Nephron (organoid): Measurements from ENCODE around the gene KNSTRN.

ENCODE experiments used
- H3K27ac Mint-ChIP-seq, 3 experiments: 2 replicates each; pipeline ENCODE4 v1.8.0; 2020; ENCODE audit warnings: mixed read lengths in 3 of 3, mild to moderate bottlenecking in 2 of 3, moderate library complexity in 1 of 3
- H3K27me3 Mint-ChIP-seq: 2 replicates; pipeline ENCODE4 v1.8.0; 2021; ENCODE audit warnings: low read depth, mild to moderate bottlenecking, moderate library complexity, mixed read lengths
- H3K36me3 Mint-ChIP-seq: 2 replicates; pipeline ENCODE4 v1.8.0; 2020; ENCODE audit warnings: low read depth, mixed read lengths
- H3K4me1 Mint-ChIP-seq: 2 replicates; pipeline ENCODE4 v1.8.0; 2020; ENCODE audit warnings: mixed read lengths
- H3K4me3 Mint-ChIP-seq, 3 experiments: 2 replicates each; pipeline ENCODE4 v1.8.0; 2020; ENCODE audit warnings: mild to moderate bottlenecking in 3 of 3, mixed read lengths in 3 of 3, moderate library complexity in 2 of 3
- H3K9me3 Mint-ChIP-seq: 2 replicates; pipeline ENCODE4 v1.8.0; 2020; ENCODE audit warnings: mixed read lengths
- CTCF ChIP-seq, 3 experiments: fragments of 200-600 bp; sonication (generic); IDR thresholded peaks; one replicate each; pipeline ENCODE4 v1.5.0; 2021; ENCODE audit warnings: antibody characterized with exemption in 3 of 3; ENCODE audit not compliant: unreplicated experiment in 3 of 3

KNSTRN gene

GRCh38 chr15:40355976-40356585 is 26.4 kb upstream of the KNSTRN start:
- H3K27me3 Mint-ChIP-seq: peaks cover 42% of the 10 kb centered on the region
- no peak for TF ChIP-seq CTCF (IDR thresholded peaks at IDR 0.05; ENCODE audit: unreplicated experiment in 3 of 3)
- H3K4me3 Mint-ChIP-seq: peak overlapping the region; percentile 26 to 84 (median 33)
- no peaks in the 10 kb centered on the region for H3K36me3 Mint-ChIP-seq
- peaks cover 25% of the 10 kb centered on the region for H3K4me1 Mint-ChIP-seq
- no peaks in the 10 kb centered on the region for H3K9me3 Mint-ChIP-seq
- no peak overlapping the region for H3K27ac Mint-ChIP-seq

DNA sequence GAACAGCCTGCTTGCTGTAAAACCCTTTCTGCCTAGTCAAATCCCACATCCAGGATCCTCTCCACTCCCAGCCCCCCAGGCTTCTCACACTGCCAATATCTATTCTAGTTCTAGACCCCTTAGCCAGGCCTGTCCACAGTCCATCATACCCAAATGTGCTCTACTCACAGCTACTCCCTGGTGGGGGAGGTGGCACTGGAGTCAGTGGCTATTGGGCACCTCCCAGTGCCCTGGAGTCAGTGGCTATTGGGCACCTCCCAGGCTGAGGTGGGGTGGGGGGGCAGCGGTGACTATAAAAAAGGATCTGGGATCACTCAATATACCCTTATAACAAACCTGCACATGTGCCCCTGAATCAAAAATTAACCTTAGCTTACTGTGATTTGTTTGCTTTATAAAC is 25.3 kb upstream of the KNSTRN start:
- Mint-ChIP-seq H3K36me3 (no peaks in the 10 kb centered on the region), H3K4me3 (peak overlapping the region; percentile 52 to 84 (median 82)), H3K9me3 (no peaks in the 10 kb centered on the region), H3K27me3 (peaks cover 49% of the 10 kb centered on the region), H3K27ac (no peak overlapping the region), H3K4me1 (peaks cover 25% of the 10 kb centered on the region)
- TF ChIP-seq CTCF (IDR thresholded peaks at IDR 0.05; ENCODE audit: unreplicated experiment in 3 of 3): no peak

DNA sequence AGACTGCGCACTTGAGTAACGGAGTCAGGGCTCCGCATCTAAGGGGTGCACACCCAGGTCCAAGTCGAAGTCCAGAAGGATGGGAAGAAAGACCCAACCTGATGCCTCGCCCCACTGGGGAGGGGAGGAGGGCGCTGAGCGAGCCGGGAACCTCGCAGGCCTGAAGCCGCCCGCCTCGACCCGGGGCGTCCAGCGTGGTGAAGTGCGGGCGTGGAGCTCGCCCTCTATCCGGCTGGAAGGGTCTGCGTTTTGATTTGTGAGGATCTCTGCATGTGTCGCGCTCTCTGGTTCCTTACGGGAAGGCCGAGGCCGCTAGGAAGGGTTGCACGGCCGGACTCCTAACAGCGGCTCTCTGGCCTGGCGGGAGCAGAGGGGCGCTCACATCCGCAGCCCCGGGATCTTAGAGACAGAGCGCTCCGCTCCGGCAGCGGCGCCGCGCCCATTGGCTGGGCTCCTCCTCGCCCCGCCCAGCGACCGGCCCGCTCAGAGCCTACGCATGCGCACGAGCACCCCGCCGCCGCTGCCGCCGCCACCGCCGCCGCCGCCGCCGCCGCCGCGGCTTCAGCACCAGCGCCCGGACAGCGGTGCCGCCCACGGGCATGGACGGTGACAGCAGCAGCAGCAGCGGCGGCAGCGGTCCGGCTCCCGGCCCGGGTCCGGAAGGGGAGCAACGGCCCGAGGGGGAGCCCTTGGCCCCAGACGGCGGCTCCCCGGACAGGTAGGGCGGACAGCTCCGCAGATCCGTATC is 24.6 kb upstream of the KNSTRN start, which contains the start of gene DISP2:
TSS of gene DISP2 (plus strand) at position 497 of the 748 bp plus-strand sequence. CDS start at position 600, 103 bp downstream.
- Mint-ChIP-seq H3K4me3 (peak within 1 kb of the TSS; percentile 82 to 85 (median 84)), H3K36me3 (no peaks in the 10 kb centered on the region), H3K9me3 (no peaks in the 10 kb centered on the region), H3K4me1 (peaks cover 25% of the 10 kb centered on the region), H3K27ac (no peak within 1 kb of the TSS), H3K27me3 (peaks cover 53% of the 10 kb centered on the region)
- TF ChIP-seq CTCF (IDR thresholded peaks at IDR 0.05; ENCODE audit: unreplicated experiment in 3 of 3): no peak

DNA sequence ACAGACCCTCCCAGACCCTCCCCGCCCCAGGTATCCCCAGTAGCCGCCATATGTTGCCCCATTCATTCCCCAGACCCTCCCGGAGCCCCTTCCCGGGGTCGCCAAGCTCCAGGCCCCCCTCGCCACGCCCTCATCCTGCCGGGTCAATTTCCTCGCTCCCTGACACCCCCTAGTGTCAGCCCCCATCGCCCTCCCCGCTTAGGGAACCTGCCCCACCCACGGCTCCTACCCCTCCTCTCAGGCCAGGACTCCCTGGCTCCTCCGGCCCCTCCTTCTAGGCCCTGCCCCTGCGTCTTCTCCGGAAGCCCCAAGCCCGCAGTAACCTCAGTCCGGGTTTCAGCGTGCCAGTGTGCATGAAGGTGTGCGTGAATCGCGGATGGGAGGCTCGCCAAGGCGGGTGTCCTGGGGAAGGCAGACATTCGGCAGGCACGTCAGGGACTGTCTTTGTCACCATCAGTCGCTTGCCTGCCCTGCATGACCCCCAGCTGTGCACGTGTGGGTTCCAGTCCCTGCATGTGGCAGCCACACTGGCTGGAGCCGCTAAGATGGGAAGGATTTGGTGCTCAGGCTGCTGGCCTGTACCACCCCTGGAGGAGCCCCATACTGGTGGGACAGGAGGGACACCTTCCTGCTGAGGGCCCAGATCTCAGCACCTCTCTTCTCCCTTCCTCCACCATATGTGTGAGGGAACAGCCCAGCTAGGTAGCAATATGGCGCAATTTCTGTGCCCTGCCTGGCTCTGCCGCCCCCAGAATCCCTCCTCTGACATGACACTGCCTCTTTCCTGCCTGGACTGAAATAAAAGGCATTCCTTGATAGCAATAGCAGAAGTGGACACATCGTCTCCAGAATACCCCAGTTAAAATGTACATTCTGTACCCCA is 23.8 kb upstream of the KNSTRN start:
- no peak overlapping the region for H3K27ac Mint-ChIP-seq
- H3K27me3 Mint-ChIP-seq: peaks cover 51% of the 10 kb centered on the region
- peak overlapping the region; percentile 79 to 85 (median 84) for H3K4me3 Mint-ChIP-seq
- no peaks in the 10 kb centered on the region for H3K9me3 Mint-ChIP-seq
- peaks cover 22% of the 10 kb centered on the region for H3K4me1 Mint-ChIP-seq
- TF ChIP-seq CTCF (IDR thresholded peaks at IDR 0.05; ENCODE audit: unreplicated experiment in 3 of 3): no peak
- no peaks in the 10 kb centered on the region for H3K36me3 Mint-ChIP-seq

- peaks cover 10% of the 10 kb centered on the region for H3K4me1 Mint-ChIP-seq
- no peaks in the 10 kb centered on the region for H3K36me3 Mint-ChIP-seq
- no peak overlapping the region for H3K27ac Mint-ChIP-seq
- H3K9me3 Mint-ChIP-seq: no peaks in the 10 kb centered on the region
- no peak for TF ChIP-seq CTCF (IDR thresholded peaks at IDR 0.05; ENCODE audit: unreplicated experiment in 3 of 3)
- H3K4me3 Mint-ChIP-seq: peak overlapping the region; percentile 79 to 85 (median 84)
- H3K27me3 Mint-ChIP-seq: peaks cover 61% of the 10 kb centered on the region
These were observed 22.5 kb upstream of the KNSTRN start for GRCh38 chr15:40360015-40360414.
